Fibroblast of skin of left quadriceps (primary cell): ENCODE results near the gene RIOK3.
"Not testable (repeated sequence)": the region's sequence is repeated elsewhere in the genome, so short reads cannot be mapped to it uniquely, and the experiment has no call there.

Experiments used
- DNase-seq, 2 experiments: peaks; one replicate each; pipeline ENCODE4 v3.0.0-alpha.2; 2013; ENCODE audit warnings: low read depth in 2 of 2

The RIOK3 gene

GRCh38 chr18:23452728-23453679 is at the start of gene RIOK3:
RIOK3 (plus strand) TSS chr18:23453287; CDS start chr18:23453440, 153 bp downstream.
- DNase-seq, result peak; percentile 74

- DNase-seq, result no peak
These were observed 49.8 kb upstream of the RIOK3 start for GRCh38 chr18:23403310-23403709.

- DNase-seq, result no peak
These were observed 47.5 kb upstream of the RIOK3 start for GRCh38 chr18:23405636-23406035.

- no peak for DNase-seq
These were observed 46.8 kb upstream of the RIOK3 start for GRCh38 chr18:23406271-23406787.

- DNase-seq, result no peak
These were observed 40.6 kb upstream of the RIOK3 start for GRCh38 chr18:23412351-23412964.

GRCh38 chr18:23415515-23415914 is 37.6 kb upstream of the RIOK3 start:
- no peak for DNase-seq

- DNase-seq, result no peak
These were observed 36.8 kb upstream of the RIOK3 start for GRCh38 chr18:23416298-23416697.

GRCh38 chr18:23421277-23421676 is 31.8 kb upstream of the RIOK3 start:
- DNase-seq, result no peak

GRCh38 chr18:23422751-23423418 is 30.2 kb upstream of the RIOK3 start:
- no peak for DNase-seq

GRCh38 chr18:23424616-23425015 is 28.5 kb upstream of the RIOK3 start:
- no peak for DNase-seq

- no peak for DNase-seq
These were observed 24.3 kb upstream of the RIOK3 start for GRCh38 chr18:23428821-23429220.

GRCh38 chr18:23429538-23429937 is 23.5 kb upstream of the RIOK3 start:
- not testable (repeated sequence) for DNase-seq

GRCh38 chr18:23433360-23433759 is 19.7 kb upstream of the RIOK3 start:
- DNase-seq, result no peak

GRCh38 chr18:23437357-23438045 is 15.6 kb upstream of the RIOK3 start:
- DNase-seq, result peak; percentile 35 to 40

- no peak for DNase-seq
These were observed 15.1 kb upstream of the RIOK3 start for GRCh38 chr18:23438046-23438377.

- no peak for DNase-seq
These were observed 14.3 kb upstream of the RIOK3 start for GRCh38 chr18:23438608-23439366.

- DNase-seq, result no peak
These were observed 13.0 kb upstream of the RIOK3 start for GRCh38 chr18:23440131-23440530.

GRCh38 chr18:23442958-23443357 is 10.1 kb upstream of the RIOK3 start:
- no peak for DNase-seq

GRCh38 chr18:23448291-23448690 is 4.8 kb upstream of the RIOK3 start:
- DNase-seq, result no peak

GRCh38 chr18:23450022-23450421 is 3.1 kb upstream of the RIOK3 start:
- DNase-seq, result no peak

- no peak for DNase-seq
These were observed 2.1 kb upstream of the RIOK3 start for GRCh38 chr18:23451011-23451410.
